Suprapubic skin (tissue), 4 donors: ENCODE measurements around the gene KANSL1. TPM values are rescaled to one million over a fixed set of nuclear protein-coding genes. Genes with fewer than 3 reads are reported as not detected.

Experiments used
- DNase-seq, 2 donors: peaks; one replicate each; pipeline ENCODE4 v3.0.0-alpha.2; 2019; ENCODE audit warnings: low spot score in 2 of 2
- H3K27ac ChIP-seq: fragments of 200-600 bp; sonication (generic); one replicate; pipeline ENCODE4 v1.5.1; 2019
- H3K27me3 ChIP-seq: fragments of 200-600 bp; sonication (generic); one replicate; pipeline ENCODE4 v1.5.1; 2019
- H3K36me3 ChIP-seq: fragments of 200-600 bp; sonication (generic); one replicate; pipeline ENCODE4 v1.5.1; 2019
- H3K4me1 ChIP-seq: fragments of 200-600 bp; sonication (generic); one replicate; pipeline ENCODE4 v1.5.1; 2019
- H3K4me3 ChIP-seq: fragments of 200-600 bp; sonication (generic); one replicate; pipeline ENCODE4 v1.5.1; 2019; ENCODE audit warnings: mild to moderate bottlenecking
- H3K9me3 ChIP-seq: fragments of 200-600 bp; sonication (generic); one replicate; pipeline ENCODE4 v1.5.1; 2019
- EP300 ChIP-seq: sonication (generic); formaldehyde crosslinking; IDR thresholded peaks from one replicate; pipeline ENCODE4 v1.6.1; 2017; ENCODE audit warnings: antibody characterized with exemption
- POLR2A ChIP-seq, 2 donors: fragments of 450-650 bp; IDR thresholded peaks; one replicate each; pipeline ENCODE4 v1.6.1; 2017; ENCODE audit warnings: antibody characterized with exemption in 2 of 2, mild to moderate bottlenecking in 2 of 2, moderate library complexity in 2 of 2
- POLR2AphosphoS5 ChIP-seq, 3 donors: sonication (generic); formaldehyde crosslinking; IDR thresholded peaks; one replicate each; pipeline ENCODE4 v1.6.1; 2017; ENCODE audit warnings: antibody characterized with exemption in 3 of 3
- WGBS: methylation state at CpG from one replicate; pipeline ENCODE4 v1.1.5; 2018; 5-methylcytosine and 5-hydroxymethylcytosine counted together
- total RNA-seq, 4 donors: library from RNA; depleted of rRNA; stranded (reverse); fragments of >200 nt; gene quantifications; one replicate each; pipeline ENCODE4 v1.1.0, GENCODE V29; 2016
- TF ChIP-seq, protein P1 (sequence below), 2 donors: fragments of 200-600 bp in 1 of 2; fragments of 450-650 bp in 1 of 2; sonication (generic) in 1 of 2; IDR thresholded peaks; one replicate each; pipeline ENCODE4 v1.5.1; 2016 to 2019; ENCODE audit warnings: antibody characterized with exemption in 2 of 2, mild to moderate bottlenecking in 1 of 2, moderate library complexity in 1 of 2

KANSL1 gene
- total RNA-seq, 4 donors from 2014 or later = 68.2 to 187 (median 79.0) TPM

- no peak overlapping the region for H3K27ac ChIP-seq
- TF ChIP-seq EP300 (no peak), POLR2AphosphoS5 (IDR thresholded peaks at IDR 0.05) (no peak), POLR2A (IDR thresholded peaks at IDR 0.05) (no peak)
- TF ChIP-seq, protein P1, sequence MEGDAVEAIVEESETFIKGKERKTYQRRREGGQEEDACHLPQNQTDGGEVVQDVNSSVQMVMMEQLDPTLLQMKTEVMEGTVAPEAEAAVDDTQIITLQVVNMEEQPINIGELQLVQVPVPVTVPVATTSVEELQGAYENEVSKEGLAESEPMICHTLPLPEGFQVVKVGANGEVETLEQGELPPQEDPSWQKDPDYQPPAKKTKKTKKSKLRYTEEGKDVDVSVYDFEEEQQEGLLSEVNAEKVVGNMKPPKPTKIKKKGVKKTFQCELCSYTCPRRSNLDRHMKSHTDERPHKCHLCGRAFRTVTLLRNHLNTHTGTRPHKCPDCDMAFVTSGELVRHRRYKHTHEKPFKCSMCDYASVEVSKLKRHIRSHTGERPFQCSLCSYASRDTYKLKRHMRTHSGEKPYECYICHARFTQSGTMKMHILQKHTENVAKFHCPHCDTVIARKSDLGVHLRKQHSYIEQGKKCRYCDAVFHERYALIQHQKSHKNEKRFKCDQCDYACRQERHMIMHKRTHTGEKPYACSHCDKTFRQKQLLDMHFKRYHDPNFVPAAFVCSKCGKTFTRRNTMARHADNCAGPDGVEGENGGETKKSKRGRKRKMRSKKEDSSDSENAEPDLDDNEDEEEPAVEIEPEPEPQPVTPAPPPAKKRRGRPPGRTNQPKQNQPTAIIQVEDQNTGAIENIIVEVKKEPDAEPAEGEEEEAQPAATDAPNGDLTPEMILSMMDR (IDR thresholded peaks at IDR 0.05) = no peak
- H3K36me3 ChIP-seq = no peaks in the 10 kb centered on the region
- no peak overlapping the region for H3K4me3 ChIP-seq
- peaks cover 25% of the 10 kb centered on the region for H3K4me1 ChIP-seq
- DNase-seq = no peak
- no peaks in the 10 kb centered on the region for H3K9me3 ChIP-seq
- H3K27me3 ChIP-seq = no peaks in the 10 kb centered on the region
- 82% methylated on average over 1 of the region's 1 CpG for WGBS
Measured at GRCh38 chr17:46099865-46100264, 93.4 kb downstream of the KANSL1 start.

DNA sequence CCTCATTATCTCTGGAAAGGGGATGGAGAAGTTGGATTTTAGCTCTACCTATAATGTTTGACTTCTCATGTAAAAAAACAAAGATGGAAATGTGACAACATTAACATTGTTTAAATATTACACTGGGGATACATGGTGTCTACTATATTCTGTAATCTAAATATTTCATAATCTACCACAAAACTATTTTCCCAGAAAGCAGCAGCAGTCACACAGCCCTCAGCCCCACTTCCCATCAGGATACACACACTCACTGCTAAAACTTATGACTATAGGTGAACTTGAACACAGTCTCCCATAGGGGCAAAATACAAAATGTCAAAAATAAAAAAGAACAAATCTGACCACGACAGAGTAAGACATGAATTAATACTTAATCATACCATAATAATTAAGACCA is 95.7 kb downstream of the KANSL1 start:
- Histone ChIP-seq H3K36me3 (no peaks in the 10 kb centered on the region), H3K27me3 (no peaks in the 10 kb centered on the region), H3K4me1 (peaks cover 21% of the 10 kb centered on the region), H3K9me3 (no peaks in the 10 kb centered on the region), H3K4me3 (no peak overlapping the region), H3K27ac (no peak overlapping the region)
- no peak for DNase-seq
- WGBS = 63% methylated on average over 1 of the region's 1 CpG
- TF ChIP-seq POLR2AphosphoS5 (IDR thresholded peaks at IDR 0.05) (no peak), EP300 (no peak), POLR2A (IDR thresholded peaks at IDR 0.05) (no peak)
- TF ChIP-seq, protein P1 (IDR thresholded peaks at IDR 0.05) = no peak

DNA sequence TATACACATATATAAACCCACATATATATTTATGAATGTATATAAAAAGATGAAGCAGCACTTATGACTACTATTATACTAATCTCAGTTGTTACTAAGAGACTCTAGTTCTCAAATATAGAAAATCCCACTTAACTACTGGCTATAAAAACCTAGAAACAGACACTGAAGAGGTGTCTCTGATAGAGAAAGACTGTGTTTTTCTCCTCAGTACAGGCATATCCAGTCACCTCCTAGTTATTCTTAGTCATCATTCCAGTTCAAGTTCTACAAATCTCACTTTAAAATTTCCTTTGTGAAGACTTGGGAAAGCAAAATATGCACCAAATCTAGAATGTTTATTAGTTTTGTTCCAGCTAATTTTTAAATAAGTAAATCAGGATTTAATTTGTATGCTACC is 100.2 kb downstream of the KANSL1 start:
- no peak for DNase-seq
- TF ChIP-seq POLR2A (IDR thresholded peaks at IDR 0.05) = no peak
- TF ChIP-seq, protein P1 (IDR thresholded peaks at IDR 0.05) = no peak
- no peak for TF ChIP-seq EP300
- no peak for TF ChIP-seq POLR2AphosphoS5 (IDR thresholded peaks at IDR 0.05)
- Histone ChIP-seq H3K27me3 (no peaks in the 10 kb centered on the region), H3K4me3 (no peak overlapping the region), H3K27ac (no peak overlapping the region), H3K36me3 (peaks cover 10% of the 10 kb centered on the region), H3K4me1 (no peaks in the 10 kb centered on the region), H3K9me3 (no peaks in the 10 kb centered on the region)

GRCh38 chr17:46090871-46091270 is 102.4 kb downstream of the KANSL1 start:
- TF ChIP-seq, protein P1 (IDR thresholded peaks at IDR 0.05) = no peak
- TF ChIP-seq POLR2A (IDR thresholded peaks at IDR 0.05) (no peak), EP300 (no peak), POLR2AphosphoS5 (IDR thresholded peaks at IDR 0.05) (no peak)
- Histone ChIP-seq H3K9me3 (no peaks in the 10 kb centered on the region), H3K36me3 (peaks cover 10% of the 10 kb centered on the region), H3K4me3 (no peak overlapping the region), H3K4me1 (no peaks in the 10 kb centered on the region), H3K27ac (no peak overlapping the region), H3K27me3 (no peaks in the 10 kb centered on the region)
- 75% methylated on average over 4 of the region's 4 CpGs for WGBS
- DNase-seq = no peak

GRCh38 chr17:46089389-46089965 is 103.8 kb downstream of the KANSL1 start:
- peaks cover 10% of the 10 kb centered on the region for H3K36me3 ChIP-seq
- no peak overlapping the region for H3K27ac ChIP-seq
- no peaks in the 10 kb centered on the region for H3K4me1 ChIP-seq
- WGBS = 74% methylated on average over 3 of the region's 3 CpGs
- no peaks in the 10 kb centered on the region for H3K9me3 ChIP-seq
- no peak overlapping the region for H3K4me3 ChIP-seq
- DNase-seq = no peak
- H3K27me3 ChIP-seq = no peaks in the 10 kb centered on the region
- no peak for TF ChIP-seq POLR2A (IDR thresholded peaks at IDR 0.05)
- TF ChIP-seq EP300 = no peak
- TF ChIP-seq POLR2AphosphoS5 (IDR thresholded peaks at IDR 0.05) = no peak
- TF ChIP-seq, protein P1 (IDR thresholded peaks at IDR 0.05) = no peak
